ENCODE data around the gene TBL2.

TBL2 gene

GRCh38 chr7:73623798-73624668, 45.7 kb upstream of the TBL2 start, which contains the start of gene MLXIPL:
Gene MLXIPL (minus strand): TSS chr7:73624522. CDS start chr7:73624492, 30 bp downstream.
- ChIA-PET CTCF (interaction anchor here (0.6 to 2.4 kb wide), 3 partner anchors 17 to 111 kb away, joined by 3 to 10 read pairs (median 9); no protein-coding TSS in a partner anchor), POLR2A (interaction anchor here (0.6 to 1.1 kb wide), 7 partner anchors 11 to 117 kb away, joined by 3 to 7 read pairs (median 3); partner anchors contain the start of genes ABHD11 and BAZ1B)
- Histone ChIP-seq H3K4me3 (ENCODE audit: low read depth, low read length) (peak within 1 kb of the TSS; percentile 58), H3K4me1 (ENCODE audit: control insufficient read depth, insufficient read depth, low read length) (no peaks in the 10 kb centered on the region), H3K36me3 (ENCODE audit: control insufficient read depth in 2 of 2, insufficient read depth in 1 of 2, low read length in 2 of 2) (no peaks in the 10 kb centered on the region), H3K27ac (ENCODE audit: extremely low read depth, low read depth, low read length) (peak within 1 kb of the TSS; percentile 57; the same call in 1 of the 2 replicates), H3K9me3 (ENCODE audit: control insufficient read depth, insufficient read depth, low read depth, low read length) (no peaks in the 10 kb centered on the region)
- no peak for TF ChIP-seq ZNF558 (tag by site-specific recombination; IDR thresholded peaks at IDR 0.05)
- peak; percentile 62; the same call in 1 of the 2 replicates for TF ChIP-seq ZNF335 (tag by site-specific recombination; conservative IDR thresholded peaks at IDR 0.05)
- TF ChIP-seq, protein P1, sequence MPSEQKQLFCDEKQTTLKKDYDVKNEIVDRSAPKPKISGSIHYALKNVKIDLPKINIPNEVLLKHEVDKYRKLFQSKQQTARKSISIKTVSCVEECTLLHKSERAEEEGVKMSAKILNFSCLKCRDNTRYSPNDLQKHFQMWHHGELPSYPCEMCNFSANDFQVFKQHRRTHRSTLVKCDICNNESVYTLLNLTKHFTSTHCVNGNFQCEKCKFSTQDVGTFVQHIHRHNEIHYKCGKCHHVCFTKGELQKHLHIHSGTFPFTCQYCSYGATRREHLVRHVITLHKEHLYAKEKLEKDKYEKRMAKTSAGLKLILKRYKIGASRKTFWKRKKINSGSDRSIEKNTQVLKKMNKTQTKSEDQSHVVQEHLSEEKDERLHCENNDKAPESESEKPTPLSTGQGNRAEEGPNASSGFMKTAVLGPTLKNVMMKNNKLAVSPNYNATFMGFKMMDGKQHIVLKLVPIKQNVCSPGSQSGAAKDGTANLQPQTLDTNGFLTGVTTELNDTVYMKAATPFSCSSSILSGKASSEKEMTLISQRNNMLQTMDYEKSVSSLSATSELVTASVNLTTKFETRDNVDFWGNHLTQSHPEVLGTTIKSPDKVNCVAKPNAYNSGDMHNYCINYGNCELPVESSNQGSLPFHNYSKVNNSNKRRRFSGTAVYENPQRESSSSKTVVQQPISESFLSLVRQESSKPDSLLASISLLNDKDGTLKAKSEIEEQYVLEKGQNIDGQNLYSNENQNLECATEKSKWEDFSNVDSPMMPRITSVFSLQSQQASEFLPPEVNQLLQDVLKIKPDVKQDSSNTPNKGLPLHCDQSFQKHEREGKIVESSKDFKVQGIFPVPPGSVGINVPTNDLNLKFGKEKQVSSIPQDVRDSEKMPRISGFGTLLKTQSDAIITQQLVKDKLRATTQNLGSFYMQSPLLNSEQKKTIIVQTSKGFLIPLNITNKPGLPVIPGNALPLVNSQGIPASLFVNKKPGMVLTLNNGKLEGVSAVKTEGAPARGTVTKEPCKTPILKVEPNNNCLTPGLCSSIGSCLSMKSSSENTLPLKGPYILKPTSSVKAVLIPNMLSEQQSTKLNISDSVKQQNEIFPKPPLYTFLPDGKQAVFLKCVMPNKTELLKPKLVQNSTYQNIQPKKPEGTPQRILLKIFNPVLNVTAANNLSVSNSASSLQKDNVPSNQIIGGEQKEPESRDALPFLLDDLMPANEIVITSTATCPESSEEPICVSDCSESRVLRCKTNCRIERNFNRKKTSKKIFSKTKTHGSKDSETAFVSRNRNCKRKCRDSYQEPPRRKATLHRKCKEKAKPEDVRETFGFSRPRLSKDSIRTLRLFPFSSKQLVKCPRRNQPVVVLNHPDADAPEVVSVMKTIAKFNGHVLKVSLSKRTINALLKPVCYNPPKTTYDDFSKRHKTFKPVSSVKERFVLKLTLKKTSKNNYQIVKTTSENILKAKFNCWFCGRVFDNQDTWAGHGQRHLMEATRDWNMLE (tag by site-specific recombination; conservative IDR thresholded peaks at IDR 0.05; ENCODE audit: low read depth), result no peak
- TF ChIP-seq SP2 (tag by site-specific recombination; IDR thresholded peaks at IDR 0.05), result peak; percentile 26; the same call in 1 of the 2 replicates
- no peak for TF ChIP-seq ZFHX2 (tag by site-specific recombination; conservative IDR thresholded peaks at IDR 0.05)
- TF ChIP-seq, protein P2, sequence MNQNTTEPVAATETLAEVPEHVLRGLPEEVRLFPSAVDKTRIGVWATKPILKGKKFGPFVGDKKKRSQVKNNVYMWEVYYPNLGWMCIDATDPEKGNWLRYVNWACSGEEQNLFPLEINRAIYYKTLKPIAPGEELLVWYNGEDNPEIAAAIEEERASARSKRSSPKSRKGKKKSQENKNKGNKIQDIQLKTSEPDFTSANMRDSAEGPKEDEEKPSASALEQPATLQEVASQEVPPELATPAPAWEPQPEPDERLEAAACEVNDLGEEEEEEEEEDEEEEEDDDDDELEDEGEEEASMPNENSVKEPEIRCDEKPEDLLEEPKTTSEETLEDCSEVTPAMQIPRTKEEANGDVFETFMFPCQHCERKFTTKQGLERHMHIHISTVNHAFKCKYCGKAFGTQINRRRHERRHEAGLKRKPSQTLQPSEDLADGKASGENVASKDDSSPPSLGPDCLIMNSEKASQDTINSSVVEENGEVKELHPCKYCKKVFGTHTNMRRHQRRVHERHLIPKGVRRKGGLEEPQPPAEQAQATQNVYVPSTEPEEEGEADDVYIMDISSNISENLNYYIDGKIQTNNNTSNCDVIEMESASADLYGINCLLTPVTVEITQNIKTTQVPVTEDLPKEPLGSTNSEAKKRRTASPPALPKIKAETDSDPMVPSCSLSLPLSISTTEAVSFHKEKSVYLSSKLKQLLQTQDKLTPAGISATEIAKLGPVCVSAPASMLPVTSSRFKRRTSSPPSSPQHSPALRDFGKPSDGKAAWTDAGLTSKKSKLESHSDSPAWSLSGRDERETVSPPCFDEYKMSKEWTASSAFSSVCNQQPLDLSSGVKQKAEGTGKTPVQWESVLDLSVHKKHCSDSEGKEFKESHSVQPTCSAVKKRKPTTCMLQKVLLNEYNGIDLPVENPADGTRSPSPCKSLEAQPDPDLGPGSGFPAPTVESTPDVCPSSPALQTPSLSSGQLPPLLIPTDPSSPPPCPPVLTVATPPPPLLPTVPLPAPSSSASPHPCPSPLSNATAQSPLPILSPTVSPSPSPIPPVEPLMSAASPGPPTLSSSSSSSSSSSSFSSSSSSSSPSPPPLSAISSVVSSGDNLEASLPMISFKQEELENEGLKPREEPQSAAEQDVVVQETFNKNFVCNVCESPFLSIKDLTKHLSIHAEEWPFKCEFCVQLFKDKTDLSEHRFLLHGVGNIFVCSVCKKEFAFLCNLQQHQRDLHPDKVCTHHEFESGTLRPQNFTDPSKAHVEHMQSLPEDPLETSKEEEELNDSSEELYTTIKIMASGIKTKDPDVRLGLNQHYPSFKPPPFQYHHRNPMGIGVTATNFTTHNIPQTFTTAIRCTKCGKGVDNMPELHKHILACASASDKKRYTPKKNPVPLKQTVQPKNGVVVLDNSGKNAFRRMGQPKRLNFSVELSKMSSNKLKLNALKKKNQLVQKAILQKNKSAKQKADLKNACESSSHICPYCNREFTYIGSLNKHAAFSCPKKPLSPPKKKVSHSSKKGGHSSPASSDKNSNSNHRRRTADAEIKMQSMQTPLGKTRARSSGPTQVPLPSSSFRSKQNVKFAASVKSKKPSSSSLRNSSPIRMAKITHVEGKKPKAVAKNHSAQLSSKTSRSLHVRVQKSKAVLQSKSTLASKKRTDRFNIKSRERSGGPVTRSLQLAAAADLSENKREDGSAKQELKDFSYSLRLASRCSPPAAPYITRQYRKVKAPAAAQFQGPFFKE (tag by site-specific recombination; IDR thresholded peaks at IDR 0.05; ENCODE audit: borderline replicate concordance), result no peak
- peak; percentile 45; the same call in 1 of the 2 replicates for TF ChIP-seq ZNF341 (tag by site-specific recombination; IDR thresholded peaks at IDR 0.05; ENCODE audit: low read depth)
- TF ChIP-seq, protein P3, sequence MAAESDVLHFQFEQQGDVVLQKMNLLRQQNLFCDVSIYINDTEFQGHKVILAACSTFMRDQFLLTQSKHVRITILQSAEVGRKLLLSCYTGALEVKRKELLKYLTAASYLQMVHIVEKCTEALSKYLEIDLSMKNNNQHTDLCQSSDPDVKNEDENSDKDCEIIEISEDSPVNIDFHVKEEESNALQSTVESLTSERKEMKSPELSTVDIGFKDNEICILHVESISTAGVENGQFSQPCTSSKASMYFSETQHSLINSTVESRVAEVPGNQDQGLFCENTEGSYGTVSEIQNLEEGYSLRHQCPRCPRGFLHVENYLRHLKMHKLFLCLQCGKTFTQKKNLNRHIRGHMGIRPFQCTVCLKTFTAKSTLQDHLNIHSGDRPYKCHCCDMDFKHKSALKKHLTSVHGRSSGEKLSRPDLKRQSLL (tag by site-specific recombination; IDR thresholded peaks at IDR 0.05), result no peak
- TF ChIP-seq ZNF148 (tag by site-specific recombination; IDR thresholded peaks at IDR 0.05; ENCODE audit: borderline replicate concordance), result no peak
- TF ChIP-seq SP3 (tag by site-specific recombination; IDR thresholded peaks at IDR 0.05), result 0 out of 2 replicates have a peak, but pooled peaks have one; percentile 40
- no peak for TF ChIP-seq ZNF223 (tag by site-specific recombination; IDR thresholded peaks at IDR 0.05)
- TF ChIP-seq KLF17 (tag by site-specific recombination; IDR thresholded peaks at IDR 0.05), result peak; percentile 22; the same call in 1 of the 2 replicates
- peak; percentile 80 for TF ChIP-seq ZBTB26 (tag by site-specific recombination; optimal IDR thresholded peaks at IDR 0.05)
- TF ChIP-seq ZNF175 (tag by site-specific recombination; IDR thresholded peaks at IDR 0.05), result no peak
- no peak for TF ChIP-seq ZNF561 (tag by site-specific recombination; IDR thresholded peaks at IDR 0.05; ENCODE audit: borderline replicate concordance)
- TF ChIP-seq SETDB1 (IDR thresholded peaks at IDR 0.05; ENCODE audit: insufficient read length, low read length), result no peak
- TF ChIP-seq ZFP69B (tag by site-specific recombination; IDR thresholded peaks at IDR 0.05), result no peak
- TF ChIP-seq HOXD13 (CRISPR knock-in tag; IDR thresholded peaks at IDR 0.05; ENCODE audit: borderline replicate concordance), result no peak
